CD4-positive, alpha-beta memory T cell (primary cell): Measurements from ENCODE around the gene DDX39A. TPM values are rescaled to one million over a fixed set of nuclear protein-coding genes. Genes with fewer than 3 reads are reported as not detected.

Experiments used
- CTCF ChIA-PET: fragments of 350-600 bp; sonication (Branson Sonifier 250); formaldehyde crosslinking; loops from one replicate; lab custom pipeline; 2021; ENCODE audit warnings: inconsistent platforms; ENCODE audit not compliant: partially characterized antibody; lab: Charles Lee
- POLR2A ChIA-PET: fragments of 350-600 bp; sonication (Branson Sonifier 250); formaldehyde crosslinking; loops from one replicate; lab custom pipeline; 2021; ENCODE audit not compliant: partially characterized antibody; lab: Charles Lee
- DNase-seq, 5 donors: peaks; one replicate each; pipeline versions ENCODE4 v3.0.0 to v3.0.0-alpha.2; 2020 to 2022; ENCODE audit warnings: mixed read lengths in 1 of 5
- H3K27ac ChIP-seq: one replicate; pipeline ENCODE4 v1.7.0; 2013; ENCODE audit warnings: low read depth, low read length
- H3K27me3 ChIP-seq: 2 replicates; pipeline ENCODE4 v1.7.0; 2013; ENCODE audit warnings: mild to moderate bottlenecking, low read length, moderate library complexity; ENCODE audit not compliant: insufficient read depth
- H3K36me3 ChIP-seq: 2 replicates; pipeline ENCODE4 v1.7.0; 2013; ENCODE audit warnings: mild to moderate bottlenecking, low read length, moderate library complexity; ENCODE audit not compliant: insufficient read depth
- H3K4me1 ChIP-seq: 2 replicates; pipeline ENCODE4 v1.7.0; 2013; ENCODE audit warnings: mild to moderate bottlenecking, low read length, moderate library complexity; ENCODE audit not compliant: insufficient read depth
- H3K4me3 ChIP-seq, 2 donors: one replicate each; pipeline ENCODE4 v1.7.0; 2013; ENCODE audit warnings: low read length in 2 of 2, mild to moderate bottlenecking in 1 of 2
- H3K9me3 ChIP-seq, 2 donors: one replicate each; pipeline ENCODE4 v1.7.0; 2013; ENCODE audit warnings: low read length in 2 of 2, control low read depth in 1 of 2; ENCODE audit not compliant: control insufficient read depth in 1 of 2
- H3K27ac Mint-ChIP-seq, 7 donors: one replicate each; pipeline ENCODE4 v1.8.0; 2020 to 2021; ENCODE audit warnings: mixed read lengths in 7 of 7, mild to moderate bottlenecking in 6 of 7, inconsistent platforms in 3 of 7, moderate library complexity in 3 of 7
- H3K27me3 Mint-ChIP-seq, 2 donors: one replicate each; pipeline ENCODE4 v1.8.0; 2020 to 2021; ENCODE audit warnings: mixed read lengths in 2 of 2
- H3K36me3 Mint-ChIP-seq, 2 donors: one replicate each; pipeline ENCODE4 v1.8.0; 2020 to 2021; ENCODE audit warnings: mixed read lengths in 2 of 2, inconsistent platforms in 1 of 2, mild to moderate bottlenecking in 1 of 2
- H3K4me1 Mint-ChIP-seq, 4 donors: one replicate each; pipeline ENCODE4 v1.8.0; 2020 to 2021; ENCODE audit warnings: mixed read lengths in 4 of 4, mild to moderate bottlenecking in 1 of 4
- H3K4me3 Mint-ChIP-seq, 8 donors: one replicate each; pipeline ENCODE4 v1.8.0; 2020 to 2021; ENCODE audit warnings: mixed read lengths in 8 of 8, mild to moderate bottlenecking in 7 of 8, moderate library complexity in 6 of 8, inconsistent platforms in 3 of 8
- H3K9me3 Mint-ChIP-seq, 8 donors: one replicate each; pipeline ENCODE4 v1.8.0; 2020 to 2021; ENCODE audit warnings: mixed read lengths in 8 of 8, mild to moderate bottlenecking in 5 of 8, inconsistent platforms in 3 of 8, moderate library complexity in 1 of 8
- intact Hi-C: fragments of 100-400 bp; cut with micrococcal nuclease; formaldehyde crosslinking; loops from one replicate; pipeline ENCODE4 v1.15.1; 2023
- polyA plus RNA-seq, 2 donors: library from polyadenylated mRNA; unstranded; fragments of 300-500 nt; fragmentation: Illumina TruSeq; gene quantifications; one replicate each; pipeline ENCODE4 v1.2.3, GENCODE V29; 2021
- total RNA-seq, 2 experiments: library from RNA; stranded (reverse); gene quantifications; one replicate each; pipeline ENCODE4 v1.2.3, GENCODE V29; 2021

DDX39A gene
- total and polyA plus RNA-seq, 4 experiments from 2014 or later: 95.0 to 148 (median 146) TPM

DNA sequence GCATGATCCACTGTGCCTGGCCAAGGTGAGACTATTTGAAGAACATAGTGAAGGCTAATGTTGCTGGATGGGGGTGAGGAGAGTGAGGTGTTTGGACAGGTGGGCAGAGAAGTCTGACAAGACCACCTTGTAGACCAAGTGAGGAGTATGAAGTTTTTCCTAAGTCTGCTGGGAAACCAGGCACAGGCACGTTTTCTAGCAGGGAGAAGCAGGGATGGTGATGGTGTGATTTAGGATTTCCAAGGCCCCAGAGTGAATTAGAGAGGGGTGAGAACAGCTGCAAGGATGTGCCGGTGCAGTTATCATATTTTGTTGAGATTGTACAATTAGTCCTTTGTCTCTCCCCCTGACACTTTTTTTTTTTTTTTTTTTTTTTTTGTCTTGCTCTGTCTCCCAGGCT, 8.3 kb upstream of the DDX39A start:
- Mint-ChIP-seq H3K36me3 (no peaks in the 10 kb centered on the region), H3K4me1 (peaks cover 4 to 14% (median 9%) of the 10 kb centered on the region in 4 donors), H3K4me3 (no peak overlapping the region), H3K9me3 (peaks cover 0 to 1% (median 0%) of the 10 kb centered on the region in 8 donors), H3K27me3 (no peaks in the 10 kb centered on the region), H3K27ac (no peak overlapping the region)
- no peak for DNase-seq
- ChIA-PET CTCF (interaction anchor here (0.6 to 0.7 kb wide), 2 partner anchors 23 to 66 kb away, joined by 3 to 5 read pairs; no protein-coding TSS in a partner anchor), POLR2A (interaction anchor here (1.5 kb wide), 1 partner anchor 53 kb away, joined by 4 read pairs; no protein-coding TSS in a partner anchor)
- Histone ChIP-seq H3K4me1 (peaks cover 11% of the 10 kb centered on the region), H3K36me3 (no peaks in the 10 kb centered on the region), H3K27me3 (no peaks in the 10 kb centered on the region), H3K4me3 (no peak overlapping the region), H3K9me3 (no peaks in the 10 kb centered on the region), H3K27ac (no peak overlapping the region)
- intact Hi-C loops: no loop called here

DNA sequence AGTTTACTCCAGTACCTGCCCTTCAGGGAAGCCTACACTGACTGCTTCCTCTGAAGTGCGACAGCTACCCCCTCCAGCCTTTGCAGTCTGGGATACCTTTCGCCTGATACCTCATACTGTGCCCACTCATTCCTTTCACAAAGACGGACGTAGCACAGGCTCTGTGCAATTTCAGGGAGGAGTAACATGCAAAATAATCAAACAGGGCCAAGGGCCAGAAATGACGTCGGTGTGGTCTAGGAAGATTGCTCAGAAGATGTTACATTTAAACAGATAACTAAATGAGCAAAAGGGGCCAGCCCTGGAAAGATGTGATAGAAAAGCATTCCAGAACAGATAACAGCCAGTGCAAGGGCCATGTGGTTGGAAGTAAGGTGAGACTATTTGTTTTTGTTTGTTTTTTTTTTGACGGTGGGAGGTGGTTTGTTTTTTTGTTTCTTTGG, 6.6 kb upstream of the DDX39A start:
- Mint-ChIP-seq H3K36me3 (no peaks in the 10 kb centered on the region), H3K27ac (peak overlapping the region in 1 of 7 donors; percentile 33), H3K27me3 (no peaks in the 10 kb centered on the region), H3K4me1 (peaks cover 0 to 3% (median 2%) of the 10 kb centered on the region in 4 donors), H3K9me3 (no peaks in the 10 kb centered on the region), H3K4me3 (no peak overlapping the region)
- ChIA-PET CTCF (interaction anchor here (1.1 kb wide), 1 partner anchor 56 kb away, joined by 5 read pairs; no protein-coding TSS in a partner anchor), POLR2A (interaction anchor here (0.7 kb wide), 1 partner anchor 9 kb away, joined by 3 read pairs; no protein-coding TSS in a partner anchor)
- no peak for DNase-seq
- Histone ChIP-seq H3K9me3 (no peaks in the 10 kb centered on the region), H3K4me1 (no peaks in the 10 kb centered on the region), H3K4me3 (no peak overlapping the region), H3K27ac (no peak overlapping the region), H3K36me3 (no peaks in the 10 kb centered on the region), H3K27me3 (no peaks in the 10 kb centered on the region)
- intact Hi-C loops: no loop called here

DNA sequence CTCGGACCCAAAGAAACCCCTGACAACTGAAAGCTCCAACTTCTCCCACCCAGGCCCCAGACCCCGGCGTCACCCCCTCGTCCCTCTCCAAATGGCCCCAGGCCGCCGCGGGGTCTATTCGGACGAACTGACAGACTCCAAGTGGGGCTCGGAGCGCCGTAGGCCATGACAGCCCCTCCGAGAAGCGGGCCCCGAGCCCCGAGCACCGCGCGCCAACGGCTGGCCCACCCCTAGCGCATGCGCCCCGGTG, 360 bp downstream of the DDX39A start:
- H3K27me3 Mint-ChIP-seq: no peaks in the 10 kb centered on the region
- Histone ChIP-seq H3K27ac (peak overlapping the region; percentile 87), H3K4me3 (peak overlapping the region; percentile 80 to 84), H3K9me3 (no peaks in the 10 kb centered on the region), H3K4me1 (peaks cover 43% of the 10 kb centered on the region), H3K27me3 (no peaks in the 10 kb centered on the region), H3K36me3 (no peaks in the 10 kb centered on the region)
- H3K36me3 Mint-ChIP-seq: peaks cover 6 to 31% of the 10 kb centered on the region in 2 donors
- H3K9me3 Mint-ChIP-seq: no peaks in the 10 kb centered on the region
- H3K27ac Mint-ChIP-seq: peak overlapping the region; percentile 94 to 98 (median 97)
- H3K4me1 Mint-ChIP-seq: peaks cover 23 to 51% (median 36%) of the 10 kb centered on the region in 4 donors
- no peak for DNase-seq
- CTCF ChIA-PET: interaction anchor here (1.5 to 3.7 kb wide), 2 partner anchors 12 to 13 kb away, joined by 6 to 33 read pairs; partner anchors contain the start of gene PKN1
- POLR2A ChIA-PET: interaction anchor here (0.8 to 5.5 kb wide), 11 partner anchors 9 to 99 kb away, joined by 3 to 38 read pairs (median 7); partner anchors contain the start of genes ADGRE5, DNAJB1 and PKN1
- intact Hi-C loops: loop anchor here (1.0 to 5.0 kb wide), 8 partner anchors 8 to 338 kb away; partner anchors contain the start of gene ADGRE5
- peak overlapping the region; percentile 88 to 99 (median 92) for H3K4me3 Mint-ChIP-seq

DNA sequence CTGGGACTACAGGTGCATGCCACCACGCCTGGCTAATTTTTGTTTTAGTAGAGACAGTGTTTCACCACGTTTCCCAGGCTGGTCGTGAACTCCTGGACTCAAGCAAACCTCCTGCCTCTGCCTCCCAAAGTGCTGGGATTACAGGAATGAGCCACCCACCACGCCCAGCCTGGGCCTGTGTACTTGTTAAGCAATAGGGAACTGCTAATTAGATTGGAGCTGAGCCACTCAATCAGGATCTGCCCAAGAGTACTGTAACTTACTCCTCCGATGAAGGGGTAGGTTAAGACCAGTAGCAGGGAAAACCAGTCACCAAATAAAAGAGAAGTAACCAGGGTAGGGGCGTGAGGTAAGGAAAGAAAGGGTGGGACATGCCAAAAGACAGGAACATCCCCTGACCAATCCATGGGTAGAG, 2.3 kb downstream of the DDX39A start:
- intact Hi-C loops: loop anchor here (5.0 kb wide), 1 partner anchor 55 kb away; no protein-coding TSS in a partner anchor
- no peaks in the 10 kb centered on the region for H3K27me3 Mint-ChIP-seq
- peak overlapping the region; percentile 89 to 98 (median 97) for H3K27ac Mint-ChIP-seq
- H3K36me3 ChIP-seq: peaks cover 13% of the 10 kb centered on the region
- CTCF ChIA-PET: interaction anchor here (1.0 to 2.8 kb wide), 4 partner anchors 11 to 280 kb away, joined by 3 to 15 read pairs (median 5); partner anchors contain the start of gene ASF1B
- no peak overlapping the region for H3K4me3 ChIP-seq
- DNase-seq: peak in 1 of 5 donors; percentile 31
- peaks cover 8 to 46% of the 10 kb centered on the region in 2 donors for H3K36me3 Mint-ChIP-seq
- H3K4me1 Mint-ChIP-seq: peaks cover 37 to 70% (median 52%) of the 10 kb centered on the region in 4 donors
- H3K27ac ChIP-seq: peak overlapping the region; percentile 87
- H3K4me1 ChIP-seq: peaks cover 63% of the 10 kb centered on the region
- peak overlapping the region; percentile 73 to 99 (median 86) for H3K4me3 Mint-ChIP-seq
- POLR2A ChIA-PET: interaction anchor here (0.6 to 5.5 kb wide), 10 partner anchors 8 to 55 kb away, joined by 3 to 38 read pairs (median 3); partner anchors contain the start of gene ADGRE5
- no peaks in the 10 kb centered on the region for H3K27me3 ChIP-seq
- H3K9me3 Mint-ChIP-seq: no peaks in the 10 kb centered on the region
- H3K9me3 ChIP-seq: no peaks in the 10 kb centered on the region

DNA sequence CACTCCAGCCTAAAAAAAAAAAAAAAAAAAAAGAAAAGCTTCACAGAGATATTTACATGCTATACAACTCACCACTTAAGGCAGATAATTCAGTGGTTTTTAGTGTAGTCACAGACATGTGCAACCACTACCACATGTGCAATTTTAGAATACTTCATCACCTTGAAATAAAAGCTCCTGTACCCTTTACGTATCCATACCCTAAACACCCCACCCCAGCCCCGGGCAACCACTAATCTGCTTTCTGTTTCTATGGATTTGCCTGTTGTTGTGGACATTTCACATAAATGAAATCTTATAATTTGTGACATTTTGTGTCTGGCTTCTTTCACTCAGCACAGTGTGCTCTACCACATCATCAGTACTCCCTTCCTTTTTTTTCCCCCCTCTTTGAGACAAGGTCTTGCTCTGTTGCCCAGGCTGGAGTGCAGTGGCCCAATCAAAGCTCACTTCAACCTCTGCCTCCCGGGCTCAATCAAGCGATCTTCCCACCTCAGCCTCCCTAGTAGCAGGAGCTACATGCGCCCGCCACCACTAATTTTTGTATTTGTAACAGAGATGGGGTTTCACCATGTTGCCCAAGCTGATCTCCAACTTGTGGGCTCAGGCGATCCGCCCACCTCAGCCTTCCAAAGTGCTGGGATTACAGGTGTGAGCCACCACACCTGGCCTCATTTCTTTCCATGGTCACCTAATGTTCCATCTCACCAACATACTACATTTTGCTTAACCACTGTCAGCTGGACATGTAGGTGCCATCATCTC, 4.0 kb downstream of the DDX39A start:
- H3K9me3 ChIP-seq: no peaks in the 10 kb centered on the region
- CTCF ChIA-PET: interaction anchor here (1.0 to 2.8 kb wide), 6 partner anchors 9 to 215 kb away, joined by 3 to 15 read pairs (median 4); no protein-coding TSS in a partner anchor
- intact Hi-C loops: loop anchor here (5.0 kb wide), 1 partner anchor 57 kb away; no protein-coding TSS in a partner anchor
- Mint-ChIP-seq H3K4me3 (peak overlapping the region in 5 of 8 donors; percentile 14 to 92 (median 67)), H3K9me3 (peaks cover 0 to 1% (median 0%) of the 10 kb centered on the region in 8 donors), H3K27me3 (no peaks in the 10 kb centered on the region), H3K36me3 (peaks cover 18 to 61% of the 10 kb centered on the region in 2 donors), H3K4me1 (peaks cover 39 to 87% (median 63%) of the 10 kb centered on the region in 4 donors), H3K27ac (peak overlapping the region; percentile 54 to 95 (median 83))
- no peak overlapping the region for H3K4me3 ChIP-seq
- POLR2A ChIA-PET: interaction anchor here (0.8 to 5.5 kb wide), 7 partner anchors 9 to 279 kb away, joined by 3 to 28 read pairs (median 5); partner anchors contain the start of genes ADGRE5 and ASF1B
- peaks cover 27% of the 10 kb centered on the region for H3K36me3 ChIP-seq
- DNase-seq: peak in 1 of 5 donors; percentile 36
- H3K27ac ChIP-seq: peak overlapping the region; percentile 1
- no peaks in the 10 kb centered on the region for H3K27me3 ChIP-seq
- H3K4me1 ChIP-seq: peaks cover 80% of the 10 kb centered on the region

DNA sequence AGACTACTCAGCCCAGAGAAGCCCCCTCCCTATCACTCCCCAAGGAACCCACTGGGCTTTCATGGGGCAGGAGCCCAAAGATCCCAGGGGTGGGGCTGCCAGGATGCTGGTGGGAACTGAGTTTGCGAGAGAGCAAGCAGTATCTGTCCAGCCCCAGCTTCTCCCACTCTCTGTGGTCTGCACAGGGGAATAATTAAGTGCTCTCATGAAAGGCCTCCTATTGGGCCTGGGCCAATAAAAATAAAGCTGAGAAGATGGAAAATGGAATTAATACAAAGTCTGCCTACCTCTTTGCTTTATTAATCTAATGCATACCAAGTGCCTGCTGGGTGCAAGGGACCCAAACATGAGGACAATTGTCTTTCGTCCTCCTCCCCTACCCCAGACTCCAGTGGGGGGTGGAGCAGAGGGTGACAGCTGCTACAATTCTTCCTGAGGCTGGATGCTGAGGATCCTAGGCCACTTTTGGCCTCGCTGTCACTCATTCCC, 5.4 kb downstream of the DDX39A start:
- Mint-ChIP-seq H3K27ac (peak overlapping the region in 5 of 7 donors; percentile 42 to 94 (median 74)), H3K36me3 (peaks cover 28 to 70% of the 10 kb centered on the region in 2 donors), H3K9me3 (peaks cover 0 to 2% (median 0%) of the 10 kb centered on the region in 8 donors), H3K27me3 (no peaks in the 10 kb centered on the region), H3K4me3 (peak overlapping the region in 5 of 8 donors; percentile 9 to 69 (median 38)), H3K4me1 (peaks cover 42 to 92% (median 67%) of the 10 kb centered on the region in 4 donors)
- ChIA-PET CTCF (interaction anchor here (0.6 to 1.9 kb wide), 6 partner anchors 16 to 202 kb away, joined by 3 to 5 read pairs (median 3); no protein-coding TSS in a partner anchor), POLR2A (interaction anchor here (0.7 to 2.4 kb wide), 8 partner anchors 8 to 277 kb away, joined by 3 to 9 read pairs (median 4); partner anchors contain the start of genes ADGRE5 and ASF1B)
- H3K4me3 ChIP-seq: no peak overlapping the region
- no peaks in the 10 kb centered on the region for H3K9me3 ChIP-seq
- no peak overlapping the region for H3K27ac ChIP-seq
- intact Hi-C loops: no loop called here
- DNase-seq: no peak
- H3K4me1 ChIP-seq: peaks cover 88% of the 10 kb centered on the region
- no peaks in the 10 kb centered on the region for H3K27me3 ChIP-seq
- peaks cover 40% of the 10 kb centered on the region for H3K36me3 ChIP-seq
